Astrocyte (in vitro differentiated cells and primary cell): ENCODE measurements around the gene MTMR12. TPM values are rescaled to one million over a fixed set of nuclear protein-coding genes. Genes with fewer than 3 reads are reported as not detected.

Experiments
- DNase-seq: peaks from one replicate; pipeline ENCODE4 v3.0.0-alpha.2; 2010; ENCODE audit warnings: low read depth
- FAIRE-seq: peaks from 2 replicates; lab custom pipeline; 2011; peaks lifted over from hg19 to GRCh38; lab: Jason Lieb, UNC
- H2AFZ ChIP-seq: 2 replicates; pipeline ENCODE4 v1.6.0; 2012; ENCODE audit warnings: low read depth, low read length, inconsistent platforms
- H3K27ac ChIP-seq: 2 replicates; pipeline ENCODE4 v1.5.1; 2011; ENCODE audit warnings: low read depth, low read length, inconsistent platforms
- H3K27me3 ChIP-seq: 2 replicates; pipeline ENCODE4 v1.6.0; 2011; ENCODE audit warnings: low read length, inconsistent platforms; ENCODE audit not compliant: insufficient read depth
- H3K36me3 ChIP-seq: 2 replicates; pipeline ENCODE4 v1.5.1; 2011; ENCODE audit warnings: low read length, inconsistent platforms; ENCODE audit not compliant: insufficient read depth
- H3K4me1 ChIP-seq: 2 replicates; pipeline ENCODE4 v1.5.1; 2011; ENCODE audit warnings: low read length, inconsistent platforms; ENCODE audit not compliant: insufficient read depth
- H3K4me2 ChIP-seq: 2 replicates; pipeline ENCODE4 v1.6.0; 2012; ENCODE audit warnings: low read length, inconsistent platforms
- H3K4me3 ChIP-seq: 2 replicates; pipeline ENCODE4 v1.5.1; 2011; ENCODE audit warnings: low read depth, mild to moderate bottlenecking, low read length, inconsistent platforms; ENCODE audit not compliant: insufficient read depth
- H3K79me2 ChIP-seq: 2 replicates; pipeline ENCODE4 v1.6.0; 2012; ENCODE audit warnings: mild to moderate bottlenecking, low read length, inconsistent platforms; ENCODE audit not compliant: insufficient read depth
- H3K9ac ChIP-seq: 2 replicates; pipeline ENCODE4 v1.6.0; 2012; ENCODE audit warnings: mild to moderate bottlenecking, low read length, inconsistent platforms
- H3K9me3 ChIP-seq: 2 replicates; pipeline ENCODE4 v1.5.1; 2012; ENCODE audit warnings: low read depth, mild to moderate bottlenecking, low read length, inconsistent platforms; ENCODE audit not compliant: insufficient read depth
- H4K20me1 ChIP-seq: 2 replicates; pipeline ENCODE4 v1.6.0; 2012; ENCODE audit warnings: low read length, inconsistent platforms; ENCODE audit not compliant: insufficient read depth
- H3K27ac Mint-ChIP-seq: one replicate; pipeline ENCODE4 v1.8.0; 2021; ENCODE audit warnings: mild to moderate bottlenecking, mixed read lengths; ENCODE audit not compliant: unreplicated experiment
- H3K27me3 Mint-ChIP-seq: one replicate; pipeline ENCODE4 v1.8.0; 2021; ENCODE audit warnings: low read depth, mixed read lengths; ENCODE audit not compliant: unreplicated experiment
- H3K36me3 Mint-ChIP-seq: one replicate; pipeline ENCODE4 v1.8.0; 2021; ENCODE audit warnings: low read depth, mixed read lengths; ENCODE audit not compliant: unreplicated experiment
- H3K4me1 Mint-ChIP-seq: one replicate; pipeline ENCODE4 v1.8.0; 2021; ENCODE audit warnings: low read depth, mixed read lengths; ENCODE audit not compliant: unreplicated experiment
- H3K4me3 Mint-ChIP-seq: one replicate; pipeline ENCODE4 v1.8.0; 2021; ENCODE audit warnings: mild to moderate bottlenecking, moderate library complexity, mixed read lengths; ENCODE audit not compliant: unreplicated experiment
- H3K9me3 Mint-ChIP-seq: one replicate; pipeline ENCODE4 v1.8.0; 2021; ENCODE audit warnings: mild to moderate bottlenecking, mixed read lengths; ENCODE audit not compliant: unreplicated experiment
- EZH2 ChIP-seq: IDR thresholded peaks from 2 replicates; pipeline ENCODE4 v1.6.1; 2012; ENCODE audit warnings: mild to moderate bottlenecking, low read length, inconsistent platforms; ENCODE audit not compliant: insufficient read depth
- total RNA-seq: library from RNA; stranded (reverse); gene quantifications from 2 replicates; pipeline ENCODE4 v1.2.1, GENCODE V29; 2021
- TF ChIP-seq, protein P1 (sequence below): IDR thresholded peaks from 2 replicates; pipeline ENCODE4 v1.5.1; 2011; ENCODE audit warnings: low read depth, mild to moderate bottlenecking, inconsistent platforms, low read length, moderate library complexity; ENCODE audit not compliant: insufficient read depth

MTMR12 gene
- total RNA-seq, 1 donor from 2014 or later: 23.1 TPM

DNA sequence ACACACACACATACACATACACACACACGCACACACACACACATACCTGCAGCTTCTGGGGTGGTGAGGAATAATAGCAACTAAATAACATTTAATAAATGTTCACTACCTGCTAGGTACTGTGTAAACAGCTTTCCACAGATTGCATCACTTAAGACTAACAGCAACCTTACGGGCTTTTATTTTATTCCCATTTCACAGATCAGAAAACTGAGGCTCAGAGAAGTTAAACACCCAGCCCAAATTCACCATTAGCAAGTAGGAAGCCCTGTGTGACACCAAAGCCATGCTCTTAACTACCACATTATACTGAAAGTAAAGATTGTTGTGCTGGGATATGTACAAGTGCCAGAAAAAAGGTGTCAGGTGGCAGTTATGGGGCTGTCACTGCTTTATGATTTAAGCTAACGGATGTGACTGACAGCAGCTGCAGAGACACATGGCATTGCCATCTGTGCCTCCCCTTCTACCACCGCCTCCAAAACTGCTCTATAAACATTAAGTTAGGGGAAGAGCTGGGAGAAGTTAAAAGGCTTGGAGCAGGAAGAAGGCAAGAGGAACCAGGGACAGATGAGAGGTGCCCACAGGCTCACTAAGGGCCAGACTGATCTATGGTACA lies 13.6 kb downstream of the MTMR12 start:
- no peaks in the 10 kb centered on the region for H3K36me3 ChIP-seq
- no peaks in the 10 kb centered on the region for H3K27me3 Mint-ChIP-seq
- H3K27me3 ChIP-seq: no peaks in the 10 kb centered on the region
- H3K4me1 ChIP-seq: peaks cover 12% of the 10 kb centered on the region
- no peaks in the 10 kb centered on the region for H3K9me3 ChIP-seq
- DNase-seq (no peak), FAIRE-seq (no peak)
- H3K4me2 ChIP-seq: no peak overlapping the region
- H3K36me3 Mint-ChIP-seq: peaks cover 12% of the 10 kb centered on the region
- H3K4me1 Mint-ChIP-seq: peaks cover 20% of the 10 kb centered on the region
- H2AFZ ChIP-seq: no peak overlapping the region
- H3K9ac ChIP-seq: no peak overlapping the region
- H3K27ac Mint-ChIP-seq: no peak overlapping the region
- H3K9me3 Mint-ChIP-seq: no peaks in the 10 kb centered on the region
- no peak for TF ChIP-seq EZH2
- TF ChIP-seq, protein P1, sequence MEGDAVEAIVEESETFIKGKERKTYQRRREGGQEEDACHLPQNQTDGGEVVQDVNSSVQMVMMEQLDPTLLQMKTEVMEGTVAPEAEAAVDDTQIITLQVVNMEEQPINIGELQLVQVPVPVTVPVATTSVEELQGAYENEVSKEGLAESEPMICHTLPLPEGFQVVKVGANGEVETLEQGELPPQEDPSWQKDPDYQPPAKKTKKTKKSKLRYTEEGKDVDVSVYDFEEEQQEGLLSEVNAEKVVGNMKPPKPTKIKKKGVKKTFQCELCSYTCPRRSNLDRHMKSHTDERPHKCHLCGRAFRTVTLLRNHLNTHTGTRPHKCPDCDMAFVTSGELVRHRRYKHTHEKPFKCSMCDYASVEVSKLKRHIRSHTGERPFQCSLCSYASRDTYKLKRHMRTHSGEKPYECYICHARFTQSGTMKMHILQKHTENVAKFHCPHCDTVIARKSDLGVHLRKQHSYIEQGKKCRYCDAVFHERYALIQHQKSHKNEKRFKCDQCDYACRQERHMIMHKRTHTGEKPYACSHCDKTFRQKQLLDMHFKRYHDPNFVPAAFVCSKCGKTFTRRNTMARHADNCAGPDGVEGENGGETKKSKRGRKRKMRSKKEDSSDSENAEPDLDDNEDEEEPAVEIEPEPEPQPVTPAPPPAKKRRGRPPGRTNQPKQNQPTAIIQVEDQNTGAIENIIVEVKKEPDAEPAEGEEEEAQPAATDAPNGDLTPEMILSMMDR: no peak
- H4K20me1 ChIP-seq: peaks cover 76% of the 10 kb centered on the region
- no peak overlapping the region for H3K4me3 Mint-ChIP-seq
- H3K79me2 ChIP-seq: peaks cover 79% of the 10 kb centered on the region
- H3K27ac ChIP-seq: no peak overlapping the region
- no peak overlapping the region for H3K4me3 ChIP-seq

DNA sequence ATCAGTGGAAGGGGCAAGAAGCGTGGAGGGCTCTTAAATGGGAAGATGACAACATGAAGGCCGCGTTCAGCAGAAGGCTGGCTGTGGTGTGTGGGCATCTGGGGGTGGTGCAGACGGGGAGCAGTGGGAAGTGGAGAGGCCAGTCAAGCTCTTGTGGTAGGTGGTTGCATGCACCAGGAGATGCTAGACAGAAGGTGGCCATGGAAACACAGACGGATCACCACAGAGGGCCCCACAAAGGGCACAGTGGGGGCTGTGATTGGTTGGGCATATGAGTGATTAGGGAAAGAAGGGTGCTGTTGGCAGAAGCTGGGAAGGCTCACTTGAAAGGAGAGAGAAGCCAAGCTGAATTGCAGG lies 14.7 kb downstream of the MTMR12 start:
- Histone ChIP-seq H3K4me3 (no peak overlapping the region), H3K27me3 (no peaks in the 10 kb centered on the region), H3K36me3 (no peaks in the 10 kb centered on the region), H3K4me1 (peaks cover 12% of the 10 kb centered on the region), H3K79me2 (peaks cover 75% of the 10 kb centered on the region), H3K9me3 (no peaks in the 10 kb centered on the region), H3K9ac (no peak overlapping the region), H3K27ac (no peak overlapping the region), H4K20me1 (peaks cover 71% of the 10 kb centered on the region), H2AFZ (no peak overlapping the region), H3K4me2 (no peak overlapping the region)
- H3K36me3 Mint-ChIP-seq: peaks cover 18% of the 10 kb centered on the region
- peaks cover 1% of the 10 kb centered on the region for H3K9me3 Mint-ChIP-seq
- no peak for DNase-seq
- H3K4me3 Mint-ChIP-seq: no peak overlapping the region
- peaks cover 20% of the 10 kb centered on the region for H3K4me1 Mint-ChIP-seq
- TF ChIP-seq EZH2: no peak
- TF ChIP-seq, protein P1: no peak
- FAIRE-seq: no peak
- H3K27me3 Mint-ChIP-seq: no peaks in the 10 kb centered on the region
- peak overlapping the region; percentile 37 for H3K27ac Mint-ChIP-seq
